Bronchial epithelial cell (primary cell): Measurements from ENCODE around the gene CASP8AP2. TPM values are rescaled to one million over a fixed set of nuclear protein-coding genes. Genes with fewer than 3 reads are reported as not detected.
"Not testable (repeated sequence)": the region's sequence is repeated elsewhere in the genome, so short reads cannot be mapped to it uniquely, and the experiment has no call there.

ENCODE experiments used
- DNase-seq: peaks from one replicate; pipeline ENCODE4 v3.0.0-alpha.2; 2010; ENCODE audit warnings: low read depth
- FAIRE-seq: peaks from 2 replicates; lab custom pipeline; 2011; peaks lifted over from hg19 to GRCh38; lab: Jason Lieb, UNC
- H3K27me3 ChIP-seq: 2 replicates; pipeline ENCODE4 v1.5.1; 2011; ENCODE audit warnings: low read length; ENCODE audit not compliant: control insufficient read depth, insufficient read depth
- H3K36me3 ChIP-seq: 2 replicates; pipeline ENCODE4 v1.5.1; 2011; ENCODE audit warnings: low read length; ENCODE audit not compliant: control insufficient read depth, insufficient read depth
- H3K4me3 ChIP-seq: 2 replicates; pipeline ENCODE4 v1.5.1; 2011; ENCODE audit warnings: mild to moderate bottlenecking, low read depth, low read length, control low read depth
- CTCF ChIP-seq: IDR thresholded peaks from 2 replicates; pipeline ENCODE4 v1.5.1; 2011; ENCODE audit warnings: mild to moderate bottlenecking, moderate library complexity, low read length, control low read depth, inconsistent platforms; ENCODE audit not compliant: insufficient read depth, severe bottlenecking
- total RNA-seq: library from RNA; depleted of rRNA; stranded (reverse); fragments of >200 nt; gene quantifications from 2 replicates; pipeline ENCODE4 v1.2.1, GENCODE V29; 2014

Gene CASP8AP2
- total RNA-seq, 1 donor from 2014 or later, result 10.5 TPM

- TF ChIP-seq CTCF, result no peak
- DNase-seq (peak; percentile 55), FAIRE-seq (no peak)
- no peaks in the 10 kb centered on the region for H3K36me3 ChIP-seq
- no peak overlapping the region for H3K4me3 ChIP-seq
- H3K27me3 ChIP-seq, result peaks cover 2% of the 10 kb centered on the region
Observed at GRCh38 chr6:89895276-89895874, 65.7 kb downstream of the CASP8AP2 start.

- not testable (repeated sequence) for FAIRE-seq, H3K36me3 ChIP-seq
Observed at GRCh38 chr6:89910001-89910901, 80.6 kb downstream of the CASP8AP2 start.

GRCh38 chr6:89910902-89911240 is 81.2 kb downstream of the CASP8AP2 start:
- no peak for FAIRE-seq

More at GRCh38 chr6:89910001-89910901, 80.6 kb downstream of the CASP8AP2 start:
- H3K27me3 ChIP-seq, H3K4me3 ChIP-seq, DNase-seq: not testable (repeated sequence)

GRCh38 chr6:89916136-89916920 is 86.6 kb downstream of the CASP8AP2 start:
- no peak overlapping the region for H3K4me3 ChIP-seq
- FAIRE-seq (no peak), DNase-seq (no peak)
- no peaks in the 10 kb centered on the region for H3K36me3 ChIP-seq
- no peak for TF ChIP-seq CTCF
- no peaks in the 10 kb centered on the region for H3K27me3 ChIP-seq

More at GRCh38 chr6:89910902-89911240, 81.2 kb downstream of the CASP8AP2 start:
- H3K4me3 ChIP-seq, result no peak overlapping the region
- no peaks in the 10 kb centered on the region for H3K36me3 ChIP-seq
- no peaks in the 10 kb centered on the region for H3K27me3 ChIP-seq
- no peak for DNase-seq
- no peak for TF ChIP-seq CTCF

- no peak overlapping the region for H3K4me3 ChIP-seq
- H3K27me3 ChIP-seq, result no peaks in the 10 kb centered on the region
- TF ChIP-seq CTCF, result no peak
- DNase-seq (no peak), FAIRE-seq (no peak)
- no peaks in the 10 kb centered on the region for H3K36me3 ChIP-seq
Observed at GRCh38 chr6:89917216-89917615, 87.5 kb downstream of the CASP8AP2 start.
